ENCODE results near the gene CTXN2.

- TF ChIP-seq TCF7L2 (IDR thresholded peaks at IDR 0.05; ENCODE audit: low read depth, low read length) (no peak), REST (IDR thresholded peaks at IDR 0.05; ENCODE audit: insufficient read depth in 1 of 2, low read depth in 2 of 2, low read length in 1 of 2) (no peak)
- TF ChIP-seq, protein P1, sequence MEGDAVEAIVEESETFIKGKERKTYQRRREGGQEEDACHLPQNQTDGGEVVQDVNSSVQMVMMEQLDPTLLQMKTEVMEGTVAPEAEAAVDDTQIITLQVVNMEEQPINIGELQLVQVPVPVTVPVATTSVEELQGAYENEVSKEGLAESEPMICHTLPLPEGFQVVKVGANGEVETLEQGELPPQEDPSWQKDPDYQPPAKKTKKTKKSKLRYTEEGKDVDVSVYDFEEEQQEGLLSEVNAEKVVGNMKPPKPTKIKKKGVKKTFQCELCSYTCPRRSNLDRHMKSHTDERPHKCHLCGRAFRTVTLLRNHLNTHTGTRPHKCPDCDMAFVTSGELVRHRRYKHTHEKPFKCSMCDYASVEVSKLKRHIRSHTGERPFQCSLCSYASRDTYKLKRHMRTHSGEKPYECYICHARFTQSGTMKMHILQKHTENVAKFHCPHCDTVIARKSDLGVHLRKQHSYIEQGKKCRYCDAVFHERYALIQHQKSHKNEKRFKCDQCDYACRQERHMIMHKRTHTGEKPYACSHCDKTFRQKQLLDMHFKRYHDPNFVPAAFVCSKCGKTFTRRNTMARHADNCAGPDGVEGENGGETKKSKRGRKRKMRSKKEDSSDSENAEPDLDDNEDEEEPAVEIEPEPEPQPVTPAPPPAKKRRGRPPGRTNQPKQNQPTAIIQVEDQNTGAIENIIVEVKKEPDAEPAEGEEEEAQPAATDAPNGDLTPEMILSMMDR (IDR thresholded peaks at IDR 0.05) = no peak
Observed at GRCh38 chr15:48170981-48171380, 20.5 kb upstream of the CTXN2 start.

Data from Panc1 (cell line).